NAMALWA (cell line): ENCODE data around the gene MTMR10.

ENCODE experiments used
- DNase-seq: peaks from one replicate; pipeline ENCODE4 v3.0.0-alpha.2; 2015; ENCODE audit warnings: low spot score

MTMR10 gene

GRCh38 chr15:30956216-30957124, 35.0 kb downstream of the MTMR10 start:
- DNase-seq, result no peak

GRCh38 chr15:30954674-30955073, 36.8 kb downstream of the MTMR10 start:
- DNase-seq, result no peak

- DNase-seq, result no peak
Measured at GRCh38 chr15:30953731-30954378, 37.6 kb downstream of the MTMR10 start.

GRCh38 chr15:30953183-30953582, 38.2 kb downstream of the MTMR10 start:
- no peak for DNase-seq

- DNase-seq, result no peak
Measured at GRCh38 chr15:30943654-30944335, 47.6 kb downstream of the MTMR10 start.

GRCh38 chr15:30941520-30941919, 49.9 kb downstream of the MTMR10 start:
- DNase-seq, result no peak

- DNase-seq, result no peak
Measured at GRCh38 chr15:30940359-30940758, 51.1 kb downstream of the MTMR10 start.

- DNase-seq, result no peak
Measured at GRCh38 chr15:30939161-30939560, 52.3 kb downstream of the MTMR10 start.

GRCh38 chr15:30933293-30933692, 58.1 kb downstream of the MTMR10 start:
- DNase-seq, result no peak

GRCh38 chr15:30930422-30930821, 61.0 kb downstream of the MTMR10 start:
- DNase-seq, result no peak

- DNase-seq, result no peak
Measured at GRCh38 chr15:30929982-30930381, 61.4 kb downstream of the MTMR10 start.

GRCh38 chr15:30929064-30929669, 62.3 kb downstream of the MTMR10 start:
- DNase-seq, result no peak

GRCh38 chr15:30928076-30928475, 63.4 kb downstream of the MTMR10 start:
- DNase-seq, result no peak

GRCh38 chr15:30927148-30927761, 64.2 kb downstream of the MTMR10 start:
- no peak for DNase-seq

GRCh38 chr15:30926161-30926560, 65.3 kb downstream of the MTMR10 start:
- DNase-seq, result no peak

- DNase-seq, result no peak
Measured at GRCh38 chr15:30925686-30926085, 65.7 kb downstream of the MTMR10 start.

- no peak for DNase-seq
Measured at GRCh38 chr15:30924353-30924752, 67.1 kb downstream of the MTMR10 start.

GRCh38 chr15:30923429-30923828, 68.0 kb downstream of the MTMR10 start:
- no peak for DNase-seq

GRCh38 chr15:30922480-30923311, 68.7 kb downstream of the MTMR10 start:
- DNase-seq, result peak; percentile 8

- DNase-seq, result peak; percentile 64
Measured at GRCh38 chr15:30921781-30922479, 69.5 kb downstream of the MTMR10 start.
